A673 (cell line): ENCODE data around the gene GSG1L. TPM values are rescaled to one million over a fixed set of nuclear protein-coding genes. Genes with fewer than 3 reads are reported as not detected.

ENCODE experiments used
- BruUV-seq: library from RNA; stranded (reverse); fragments of 400-500 nt; replicated peaks from 2 replicates; lab custom pipeline; 2021; lab: Mats Ljungman, UMichigan
- CTCF ChIA-PET: fragments of 300-600 bp; sonication (Branson Sonifier 250); formaldehyde crosslinking; loops from one replicate; lab custom pipeline; 2022; ENCODE audit warnings: antibody characterized with exemption; lab: Charles Lee
- POLR2A ChIA-PET: fragments of 300-600 bp; sonication (Branson Sonifier 250); formaldehyde crosslinking; loops from one replicate; lab custom pipeline; 2022; ENCODE audit warnings: antibody characterized with exemption; ENCODE audit not compliant: low non-redundant PET; lab: Charles Lee
- DNase-seq: peaks from one replicate; pipeline ENCODE4 v3.0.0-alpha.2; 2015; ENCODE audit warnings: low spot score
- H3K27ac ChIP-seq: fragments of 200-600 bp; sonication (generic); 2 replicates; pipeline ENCODE4 v1.5.1; 2016; ENCODE audit warnings: mixed run types, low read depth, mild to moderate bottlenecking, mixed read lengths, antibody characterized with exemption, low read length; ENCODE audit not compliant: poor library complexity, severe bottlenecking
- H3K27me3 ChIP-seq: fragments of 200-600 bp; sonication (generic); replicated peaks from 2 replicates; pipeline ENCODE4 v1.6.1; 2017; ENCODE audit warnings: mixed run types, low read depth, mild to moderate bottlenecking, mixed read lengths, antibody characterized with exemption, low read length; ENCODE audit not compliant: insufficient read depth, poor library complexity
- H3K36me3 ChIP-seq: fragments of 200-600 bp; sonication (generic); 2 replicates; pipeline ENCODE4 v1.6.1; 2016; ENCODE audit warnings: mixed run types, mild to moderate bottlenecking, mixed read lengths, antibody characterized with exemption, low read length; ENCODE audit not compliant: insufficient read depth, poor library complexity, severe bottlenecking
- H3K4me1 ChIP-seq: fragments of 200-600 bp; sonication (generic); 2 replicates; pipeline ENCODE4 v1.6.1; 2017; ENCODE audit warnings: mixed run types, mild to moderate bottlenecking, mixed read lengths, antibody characterized with exemption, low read length; ENCODE audit not compliant: insufficient read depth, poor library complexity, severe bottlenecking
- H3K4me3 ChIP-seq: fragments of 200-600 bp; sonication (generic); 2 replicates; pipeline ENCODE4 v1.5.1; 2016; ENCODE audit warnings: low read depth, mixed run types, mild to moderate bottlenecking, mixed read lengths, low read length; ENCODE audit not compliant: poor library complexity, severe bottlenecking
- H3K9me3 ChIP-seq: fragments of 200-600 bp; sonication (generic); 2 replicates; pipeline ENCODE4 v1.6.1; 2016; ENCODE audit warnings: mixed run types, low read depth, mild to moderate bottlenecking, mixed read lengths, antibody characterized with exemption, low read length; ENCODE audit not compliant: poor library complexity, severe bottlenecking
- CTCF ChIP-seq: fragments of 300-800, 200-600 bp; sonication (generic); conservative IDR thresholded peaks from 2 replicates; pipeline ENCODE4 v1.5.1; 2017; ENCODE audit warnings: low read depth, mild to moderate bottlenecking, antibody characterized with exemption, low read length, moderate library complexity, mixed read lengths
- EZH2 ChIP-seq: fragments of 200-600 bp; sonication (generic); IDR thresholded peaks from 2 replicates; pipeline ENCODE4 v1.6.1; 2017; ENCODE audit warnings: borderline replicate concordance, low read depth, mild to moderate bottlenecking, mixed read lengths, antibody characterized with exemption, low read length; ENCODE audit not compliant: poor library complexity, severe bottlenecking
- intact Hi-C: fragments of 100-400 bp; cut with micrococcal nuclease; formaldehyde crosslinking; loops from one replicate; pipeline ENCODE4 v1.10.0; 2022; ENCODE audit not compliant: unreplicated experiment
- total RNA-seq: library from RNA; stranded (reverse); gene quantifications from 2 replicates; pipeline ENCODE4 v1.2.3, GENCODE V29; 2021

The GSG1L gene
- total RNA-seq, 1 experiment from 2014 or later = not detected

GRCh38 chr16:28000314-28001169 lies 63.0 kb downstream of the GSG1L start:
- intact Hi-C loops = no loop called here
- no peak for DNase-seq
- Histone ChIP-seq H3K4me1 (no peaks in the 10 kb centered on the region), H3K27ac (no peak overlapping the region), H3K4me3 (no peak overlapping the region), H3K27me3 (no peaks in the 10 kb centered on the region), H3K9me3 (no peaks in the 10 kb centered on the region), H3K36me3 (no peaks in the 10 kb centered on the region)
- TF ChIP-seq CTCF = no peak
- TF ChIP-seq EZH2 = no peak
- ChIA-PET CTCF (no interaction called here), POLR2A (no interaction called here)
- BruUV-seq = no TSS peak

- Histone ChIP-seq H3K9me3 (no peaks in the 10 kb centered on the region), H3K4me1 (no peaks in the 10 kb centered on the region), H3K4me3 (no peak overlapping the region), H3K36me3 (no peaks in the 10 kb centered on the region), H3K27ac (no peak overlapping the region), H3K27me3 (no peaks in the 10 kb centered on the region)
- POLR2A ChIA-PET = no interaction called here
- intact Hi-C loops = no loop called here
- CTCF ChIA-PET = no interaction called here
- TF ChIP-seq CTCF = no peak
- TF ChIP-seq EZH2 = no peak
- no peak for DNase-seq
- no TSS peak for BruUV-seq
These were observed 63.8 kb downstream of the GSG1L start for GRCh38 chr16:27999687-28000086.

- Histone ChIP-seq H3K4me3 (no peak overlapping the region), H3K36me3 (no peaks in the 10 kb centered on the region), H3K4me1 (no peaks in the 10 kb centered on the region), H3K9me3 (no peaks in the 10 kb centered on the region), H3K27ac (no peak overlapping the region), H3K27me3 (no peaks in the 10 kb centered on the region)
- ChIA-PET CTCF (no interaction called here), POLR2A (no interaction called here)
- no peak for DNase-seq
- BruUV-seq = no TSS peak
- no peak for TF ChIP-seq EZH2
- TF ChIP-seq CTCF = no peak
- intact Hi-C loops = no loop called here
These were observed 68.1 kb downstream of the GSG1L start for GRCh38 chr16:27995378-27995777.
